GM12892 (cell line): ENCODE measurements around the gene CAPN5.
A peak's percentile ranks its signal among the peaks of the same experiment; 100 is the strongest.

Experiments
- DNase-seq: peaks from one replicate; pipeline ENCODE4 v3.0.0; 2011; ENCODE audit not compliant: insufficient read length
- FAIRE-seq: peaks from 2 replicates; lab custom pipeline; 2011; peaks lifted over from hg19 to GRCh38; lab: Jason Lieb, UNC
- POLR2A ChIP-seq: IDR thresholded peaks from 2 replicates; pipeline ENCODE4 v1.6.1; 2011; ENCODE audit warnings: low read depth, low read length, control low read depth
- POLR2AphosphoS5 ChIP-seq: IDR thresholded peaks from 2 replicates; pipeline ENCODE4 v1.6.1; 2011; ENCODE audit warnings: low read depth, low read length, control low read depth
- TAF1 ChIP-seq: IDR thresholded peaks from 2 replicates; pipeline ENCODE4 v1.6.1; 2011; ENCODE audit warnings: low read depth, mild to moderate bottlenecking, control low read depth, low read length, borderline replicate concordance

The CAPN5 gene

DNA sequence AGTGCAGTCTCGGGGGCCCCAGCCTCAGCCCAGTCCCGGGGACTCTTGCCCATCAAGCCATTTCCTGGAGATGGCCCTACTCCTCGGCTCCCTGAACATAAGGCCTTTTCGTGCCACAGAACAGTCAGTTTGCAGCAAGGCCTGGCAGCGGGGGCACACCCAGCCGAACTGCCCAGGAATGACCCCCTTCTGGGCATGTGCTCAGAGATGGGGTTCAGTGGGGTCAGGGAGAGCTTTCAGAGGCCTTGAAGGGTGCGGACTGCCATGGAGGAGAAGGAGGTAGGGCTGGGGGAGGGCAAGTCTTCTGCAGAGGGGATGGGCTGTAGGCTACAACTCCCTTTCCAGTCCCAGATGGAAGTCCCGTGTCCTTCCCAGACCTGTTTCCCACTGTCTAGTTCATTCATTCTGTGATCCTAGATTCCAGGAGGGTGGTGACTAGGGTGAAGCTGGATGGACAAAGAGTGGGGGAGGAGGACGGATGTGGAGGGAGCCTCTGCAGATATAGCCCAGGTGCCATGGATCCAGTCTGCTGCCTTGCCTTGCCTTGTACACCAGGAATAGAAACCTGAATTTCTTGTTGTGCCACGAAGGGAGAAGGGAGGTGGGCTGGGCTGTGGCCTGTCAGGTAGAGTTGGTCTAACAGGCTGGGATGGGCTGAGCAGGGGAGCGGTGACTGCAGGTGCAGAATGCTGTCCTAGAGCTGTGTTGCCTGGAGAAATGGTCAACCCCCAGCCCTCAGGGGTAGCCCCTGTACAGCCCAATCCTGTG lies 21.6 kb downstream of the CAPN5 start:
- no peak for TF ChIP-seq POLR2AphosphoS5
- TF ChIP-seq POLR2A, result no peak
- no peak for TF ChIP-seq TAF1
- FAIRE-seq (no peak), DNase-seq (no peak)

DNA sequence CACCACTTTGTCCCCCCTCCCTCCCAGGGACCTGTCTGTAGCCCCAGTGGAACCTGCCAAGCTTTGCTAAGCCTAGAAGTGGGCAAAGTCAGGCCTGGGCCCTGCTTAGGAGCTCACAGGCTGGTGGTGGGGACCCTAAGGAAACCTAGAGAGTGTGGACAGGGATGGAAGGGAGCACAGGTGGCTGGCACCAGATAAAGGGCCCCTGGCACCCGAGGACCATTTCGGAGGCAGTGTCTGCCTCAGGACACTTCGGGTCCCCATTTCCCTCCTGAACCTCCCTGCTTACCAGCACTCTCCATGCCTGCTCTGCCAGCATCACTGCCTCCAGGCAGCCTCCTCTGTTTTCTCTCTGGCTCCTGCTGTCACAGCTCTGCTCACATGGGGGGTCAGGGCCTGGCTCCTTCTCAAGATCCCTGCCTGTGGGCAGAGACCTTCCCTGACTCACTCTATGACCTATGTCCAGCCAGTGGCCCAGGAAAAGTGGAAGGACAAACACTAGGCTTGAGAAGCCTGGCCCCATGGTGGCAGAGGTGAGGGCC lies 22.3 kb downstream of the CAPN5 start:
- DNase-seq, result no peak
- TF ChIP-seq POLR2AphosphoS5, result no peak
- no peak for TF ChIP-seq POLR2A
- no peak for TF ChIP-seq TAF1
- no peak for FAIRE-seq

DNA sequence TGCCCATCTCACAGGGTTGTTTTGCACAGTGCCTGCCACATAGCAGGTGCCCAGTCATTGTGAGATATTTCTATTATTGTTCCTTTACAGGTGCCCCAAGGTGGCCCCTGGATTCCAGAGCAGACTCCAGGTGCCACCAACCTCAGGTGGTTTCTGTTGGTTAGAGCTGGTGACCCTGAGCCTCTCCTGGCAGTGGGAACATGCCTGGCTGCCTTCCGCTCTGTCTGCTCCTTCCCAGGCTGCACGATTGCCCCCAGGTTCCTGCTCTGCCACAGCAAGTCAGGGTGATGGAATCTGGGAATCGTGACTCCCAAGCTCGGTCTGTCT lies 23.2 kb downstream of the CAPN5 start:
- DNase-seq (no peak), FAIRE-seq (no peak)
- TF ChIP-seq POLR2A, result no peak
- TF ChIP-seq POLR2AphosphoS5, result no peak
- TF ChIP-seq TAF1, result no peak

DNA sequence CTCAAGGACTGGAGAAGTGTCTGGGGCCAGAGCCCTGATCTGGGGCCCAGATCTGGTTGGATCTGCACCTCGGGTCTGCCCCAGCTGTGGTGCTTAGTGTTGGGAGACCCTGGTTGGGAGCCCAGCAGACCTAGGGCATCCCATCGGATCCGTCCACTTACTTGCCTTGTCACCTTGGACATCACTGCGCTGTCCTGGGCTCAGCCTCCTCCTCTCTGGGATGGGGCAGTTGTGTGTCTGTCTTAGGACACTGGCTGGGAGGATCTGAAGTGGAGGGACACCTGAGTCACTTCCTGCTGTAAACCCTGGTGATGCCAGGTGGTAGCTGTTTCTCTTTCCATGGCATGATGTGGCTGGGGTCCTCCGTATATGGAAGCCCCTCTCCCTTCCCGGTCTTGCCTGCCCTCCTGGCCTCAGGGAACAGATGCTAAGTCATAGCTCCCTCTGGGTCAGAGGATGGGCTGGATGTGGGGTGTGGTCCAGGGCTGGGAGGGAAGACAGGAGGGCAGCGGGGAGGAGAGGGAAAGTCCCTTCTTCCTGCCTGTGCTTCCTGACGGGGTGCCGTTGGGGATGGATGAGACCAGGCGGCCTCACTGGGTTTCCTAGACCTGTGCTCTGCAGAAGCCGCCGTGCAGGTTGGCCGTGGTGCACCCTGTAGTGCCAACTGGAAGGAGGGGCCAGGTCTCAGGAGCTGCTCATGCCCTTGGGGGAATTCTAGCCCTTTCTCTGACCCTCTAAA lies 23.8 kb downstream of the CAPN5 start:
- TF ChIP-seq POLR2A (no peak), POLR2AphosphoS5 (no peak), TAF1 (no peak)
- DNase-seq (no peak), FAIRE-seq (peak; percentile 5)

DNA sequence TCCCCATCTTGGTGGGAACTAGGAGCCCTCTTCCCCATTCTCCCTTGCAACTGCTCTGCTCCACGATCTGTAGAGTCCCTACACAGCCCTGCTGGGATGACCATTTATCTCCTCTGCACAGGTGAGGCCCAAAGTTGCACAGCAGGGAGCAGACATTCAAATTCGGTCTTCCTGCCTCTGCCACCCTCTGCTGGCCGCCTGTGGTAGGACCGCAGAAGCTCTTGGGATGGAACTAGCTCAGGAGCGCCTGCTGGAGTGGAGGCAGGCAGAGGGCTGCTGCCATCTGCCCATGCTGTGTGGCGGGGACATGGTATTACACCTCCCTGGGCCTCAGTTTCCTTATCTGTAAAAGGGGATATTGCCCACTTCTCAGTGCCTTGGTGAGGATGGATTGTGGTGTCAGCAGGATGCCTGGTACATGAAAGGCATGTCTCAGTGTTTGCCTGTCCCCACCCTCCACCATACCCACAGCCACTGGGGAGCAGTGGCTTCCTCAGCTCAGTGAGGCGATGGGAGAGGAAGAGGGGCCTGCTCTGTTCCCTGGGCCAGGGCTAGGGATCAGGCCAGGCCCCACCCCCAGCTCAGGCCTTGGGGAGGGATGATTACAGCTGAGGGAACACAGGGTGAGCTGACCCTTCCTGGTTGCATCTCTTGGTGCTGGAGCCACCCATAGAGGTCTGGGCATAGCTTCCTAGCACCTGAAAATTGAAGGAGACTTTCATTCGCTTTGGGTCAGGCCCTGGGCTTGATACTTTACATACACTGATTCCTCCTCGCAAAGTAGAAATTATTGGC lies 24.6 kb downstream of the CAPN5 start:
- DNase-seq (peak; percentile 91), FAIRE-seq (peak; percentile 96)
- no peak for TF ChIP-seq TAF1
- no peak for TF ChIP-seq POLR2A
- no peak for TF ChIP-seq POLR2AphosphoS5

DNA sequence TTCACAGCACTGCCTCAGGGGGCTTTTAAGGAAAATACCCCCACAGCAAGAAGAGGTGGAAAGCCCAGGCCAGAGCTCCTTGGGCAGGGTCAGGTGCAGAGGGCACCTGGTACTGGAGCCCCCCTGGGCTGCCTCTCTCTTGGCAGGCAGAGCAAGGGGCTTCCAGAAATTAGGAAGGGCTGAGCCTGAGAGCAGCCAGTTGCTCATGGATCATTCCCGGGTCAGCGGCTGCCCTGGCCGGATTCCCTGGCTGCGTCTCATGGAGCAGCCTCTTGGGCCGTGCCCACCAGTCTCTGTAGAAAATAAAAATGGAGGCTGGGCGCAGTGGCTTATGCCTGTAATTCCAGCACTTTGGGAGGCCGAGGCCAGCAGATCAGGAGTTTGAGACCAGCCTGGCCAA lies 25.6 kb downstream of the CAPN5 start:
- no peak for TF ChIP-seq POLR2A
- TF ChIP-seq TAF1, result no peak
- no peak for TF ChIP-seq POLR2AphosphoS5
- no peak for FAIRE-seq
- no peak for DNase-seq

DNA sequence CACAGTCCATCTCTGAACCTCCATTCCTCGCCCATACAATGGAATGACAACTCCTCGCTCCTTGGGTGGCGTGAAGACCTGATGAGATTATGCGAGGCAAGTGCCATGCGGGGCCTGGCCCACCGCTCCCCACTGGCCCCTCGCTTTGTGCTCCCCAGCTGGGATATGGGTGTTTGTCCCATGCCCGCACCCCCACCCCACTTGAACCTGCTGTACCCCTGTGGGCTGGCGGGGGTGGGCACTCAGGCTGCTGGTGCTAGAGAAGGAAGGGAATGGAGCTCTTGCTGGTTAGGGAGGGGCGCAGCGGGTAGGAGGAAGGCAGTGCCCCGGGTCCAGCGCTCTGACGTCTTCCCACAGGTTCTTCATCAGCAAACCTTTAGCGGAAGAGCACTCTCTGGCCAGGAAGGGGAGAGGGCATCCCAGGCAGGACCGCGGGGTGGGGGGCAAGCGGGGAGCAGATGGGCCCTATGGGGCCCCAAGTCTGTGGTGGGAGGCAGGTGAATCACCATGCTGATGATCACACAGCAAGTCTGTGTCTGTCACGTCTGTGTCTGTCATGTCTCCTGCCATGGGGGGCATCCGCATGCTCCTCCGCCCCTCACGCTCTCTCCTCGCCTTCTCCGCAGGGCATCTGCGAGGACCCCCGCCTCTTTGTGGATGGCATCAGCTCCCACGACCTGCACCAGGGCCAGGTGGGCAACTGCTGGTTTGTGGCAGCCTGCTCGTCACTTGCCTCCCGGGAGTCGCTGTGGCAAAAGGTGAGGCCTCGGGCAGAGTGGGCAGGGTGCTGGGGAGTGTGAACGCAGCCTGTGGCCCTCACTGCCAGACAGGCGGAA lies 26.5 kb downstream of the CAPN5 start:
- FAIRE-seq, result no peak
- no peak for TF ChIP-seq POLR2AphosphoS5
- TF ChIP-seq TAF1, result no peak
- no peak for TF ChIP-seq POLR2A
- DNase-seq, result no peak

DNA sequence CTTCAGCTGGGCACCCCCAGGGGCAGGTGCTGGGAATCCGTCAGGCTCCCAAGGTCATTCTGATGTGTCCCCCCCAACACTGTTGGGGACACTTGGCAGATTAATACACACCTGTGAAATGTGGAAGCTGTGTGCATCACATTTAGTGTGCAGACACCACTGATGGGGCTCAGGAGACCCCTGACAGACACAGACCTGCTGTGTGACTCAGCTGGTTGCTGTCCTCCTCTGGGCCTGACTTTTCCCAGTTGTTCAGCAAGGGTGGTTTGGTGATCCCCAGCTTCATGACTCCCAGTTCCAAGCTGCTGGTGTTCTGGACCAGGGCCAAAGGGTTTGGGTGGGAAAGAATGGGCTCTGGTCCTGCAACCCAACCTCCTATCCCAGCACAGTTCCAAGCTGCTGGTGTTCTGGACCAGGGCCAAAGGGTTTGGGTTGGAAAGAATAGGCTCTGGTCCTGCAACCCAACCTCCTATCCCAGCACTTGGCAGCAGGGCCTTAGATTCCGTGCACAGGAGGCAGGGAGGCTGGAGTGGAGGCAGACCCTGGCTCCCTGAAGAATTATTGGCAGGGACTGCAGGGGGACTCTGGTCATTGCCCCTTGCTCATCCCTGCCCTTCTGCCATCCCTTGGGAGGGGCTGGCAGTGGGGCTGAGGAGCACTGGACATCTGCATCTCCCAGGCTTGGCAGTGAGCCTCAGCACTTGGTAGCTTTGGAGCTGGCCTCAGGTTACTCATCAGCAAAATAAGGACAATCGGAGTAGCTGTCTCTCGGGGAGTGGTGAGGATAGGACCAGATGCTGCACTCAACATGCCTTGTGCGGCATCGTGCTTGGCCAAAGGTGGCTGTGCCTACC lies 27.4 kb downstream of the CAPN5 start:
- no peak for DNase-seq
- no peak for FAIRE-seq
- TF ChIP-seq POLR2AphosphoS5, result no peak
- no peak for TF ChIP-seq POLR2A
- TF ChIP-seq TAF1, result no peak

DNA sequence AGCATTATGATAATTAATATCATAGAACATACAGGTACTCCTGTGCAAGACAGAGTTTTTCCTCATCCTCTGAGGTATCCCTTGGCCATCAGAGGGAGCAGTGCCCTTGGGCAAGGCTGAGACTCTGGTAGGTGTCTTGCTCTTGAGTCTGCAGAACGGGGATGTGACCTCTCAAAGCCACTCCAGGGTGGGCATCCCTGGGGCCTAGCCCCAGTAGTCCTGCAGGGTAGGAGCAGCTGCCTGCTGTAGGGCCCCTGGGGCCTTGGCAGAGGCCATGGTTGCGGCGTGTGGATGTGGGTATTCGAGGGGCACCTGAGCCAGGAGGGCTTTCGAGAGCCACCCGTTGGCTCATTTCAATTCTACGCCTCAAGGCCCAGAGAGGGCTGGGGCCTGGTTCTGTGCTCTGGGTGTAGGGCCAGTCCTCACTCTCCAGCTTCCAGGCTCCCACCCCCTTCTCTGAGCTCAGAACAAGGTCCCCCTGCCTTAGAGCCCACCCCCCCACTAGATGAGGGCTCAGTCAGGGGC lies 28.1 kb downstream of the CAPN5 start:
- TF ChIP-seq TAF1, result no peak
- no peak for TF ChIP-seq POLR2A
- TF ChIP-seq POLR2AphosphoS5, result no peak
- FAIRE-seq (no peak), DNase-seq (no peak)
